NCI-H526 (cell line): ENCODE data around the gene POU6F2.
A peak's percentile ranks its signal among the peaks of the same experiment; 100 is the strongest.
"Not testable (repeated sequence)": the region's sequence is repeated elsewhere in the genome, so short reads cannot be mapped to it uniquely, and the experiment has no call there.

Experiments used
- DNase-seq, 2 experiments: peaks; one replicate each; lab custom pipeline; 2025; lab: John Stamatoyannopoulos, UW

POU6F2 gene

DNA sequence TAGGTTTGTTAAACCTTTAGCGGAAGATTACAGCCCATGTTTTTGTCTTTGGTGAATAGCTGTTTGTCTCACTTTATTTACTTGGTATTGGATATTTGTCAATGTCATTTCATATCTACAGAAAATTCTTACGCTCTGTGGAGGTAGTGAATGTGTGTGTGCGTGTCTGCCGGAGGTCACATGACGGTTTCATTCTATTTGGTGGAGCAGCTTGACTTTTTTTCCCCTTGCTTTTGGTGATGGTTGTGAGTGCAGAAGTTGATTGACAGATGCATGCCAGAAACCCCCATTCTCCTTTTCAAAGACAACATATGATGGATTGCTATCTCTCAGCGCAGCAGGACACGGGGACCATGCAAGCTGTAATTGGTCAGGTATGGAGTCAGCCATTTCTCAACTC, at the start of gene POU6F2:
POU6F2 (plus strand) TSS at position 225 of the 400 bp plus-strand sequence; CDS start at position 270, 45 bp downstream.
- no peak for DNase-seq

GRCh38 chr7:38928506-38928905, 49.2 kb upstream of the POU6F2 start:
- DNase-seq: no peak

DNA sequence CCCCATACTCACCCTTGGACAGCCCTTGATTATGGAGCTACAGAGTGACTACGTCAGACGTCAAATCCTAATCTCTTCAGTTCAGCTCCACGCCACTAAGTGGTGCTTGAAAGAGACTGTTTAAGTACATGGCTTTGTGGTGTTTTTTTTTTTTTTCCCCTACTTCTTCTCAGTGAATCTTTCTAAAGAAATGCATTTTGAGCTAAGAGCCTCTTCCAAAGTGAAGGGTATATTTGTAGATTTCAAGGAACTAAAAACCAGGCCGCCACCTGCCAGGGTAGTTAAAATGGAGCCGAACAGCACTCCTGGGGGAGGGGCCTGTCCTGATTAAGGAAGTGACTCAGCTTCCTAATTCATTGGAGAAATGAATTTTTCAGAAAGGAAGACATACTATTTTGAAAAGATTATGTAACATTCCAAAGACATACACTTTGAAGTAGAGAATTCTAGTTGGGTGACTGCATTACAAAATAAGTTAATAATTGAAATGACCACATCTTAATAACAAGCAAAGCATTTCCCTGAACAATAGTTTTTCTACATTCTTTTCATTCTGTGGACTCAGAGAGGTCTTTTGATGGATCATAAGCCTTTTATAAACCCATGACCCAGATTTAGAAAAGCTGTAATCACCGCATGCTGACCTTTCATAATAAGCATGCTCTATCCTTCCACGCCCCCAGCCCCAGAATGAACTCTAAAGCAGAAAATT, 48.1 kb upstream of the POU6F2 start:
- DNase-seq: no peak

DNA sequence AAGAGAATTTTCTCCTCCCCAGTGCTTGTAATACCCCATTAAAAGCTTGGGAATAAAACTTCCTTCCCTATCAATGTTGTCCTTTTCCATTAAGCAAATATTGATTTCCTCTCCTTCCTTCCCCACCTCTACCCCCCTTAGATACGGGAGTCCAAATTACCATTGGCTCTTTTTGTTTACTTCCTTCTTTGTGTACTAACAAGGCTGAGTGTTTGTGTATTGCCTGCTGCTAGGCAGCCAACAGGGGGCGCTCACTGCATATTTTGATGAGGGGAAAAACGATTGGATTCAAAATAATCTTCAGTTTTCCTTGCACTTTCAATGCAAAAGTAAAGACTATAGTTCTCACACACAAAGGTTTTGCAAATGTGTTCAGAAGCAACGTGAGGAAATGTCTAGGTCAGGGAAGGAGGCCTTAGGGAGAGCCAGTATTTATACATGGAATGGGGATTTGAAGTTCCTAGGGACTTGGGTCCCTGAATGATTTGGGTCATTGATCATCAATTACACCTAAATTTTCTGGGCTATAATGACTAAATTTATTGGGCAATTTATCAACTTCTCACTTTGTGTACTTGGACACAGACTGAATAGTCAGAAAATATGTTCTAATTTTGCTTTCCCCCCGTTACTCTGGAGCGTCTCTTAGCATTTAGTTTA, 45.1 kb upstream of the POU6F2 start:
- DNase-seq: peak; percentile 31 to 73

GRCh38 chr7:38934051-38934450, 43.7 kb upstream of the POU6F2 start:
- DNase-seq: no peak

GRCh38 chr7:38934536-38934935, 43.2 kb upstream of the POU6F2 start:
- no peak for DNase-seq

DNA sequence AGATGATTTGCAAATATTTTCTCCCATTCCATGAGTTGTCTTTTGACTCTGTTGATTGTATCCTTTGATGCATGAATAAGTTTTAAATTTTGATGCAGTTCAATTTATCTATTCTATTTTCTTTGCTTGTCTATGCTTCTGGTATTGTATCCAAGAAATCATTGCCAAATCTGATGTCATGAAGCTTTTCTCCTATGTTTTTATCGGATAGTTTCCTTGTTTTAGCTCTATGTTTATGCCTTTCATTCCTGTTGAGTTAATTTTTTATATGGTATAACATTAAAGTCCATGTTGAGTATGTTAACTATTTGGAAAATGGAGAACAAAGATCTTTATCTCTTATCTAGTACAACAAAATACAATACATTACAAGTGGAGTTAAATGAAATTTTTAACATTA, 41.1 kb upstream of the POU6F2 start:
- DNase-seq: no peak

DNA sequence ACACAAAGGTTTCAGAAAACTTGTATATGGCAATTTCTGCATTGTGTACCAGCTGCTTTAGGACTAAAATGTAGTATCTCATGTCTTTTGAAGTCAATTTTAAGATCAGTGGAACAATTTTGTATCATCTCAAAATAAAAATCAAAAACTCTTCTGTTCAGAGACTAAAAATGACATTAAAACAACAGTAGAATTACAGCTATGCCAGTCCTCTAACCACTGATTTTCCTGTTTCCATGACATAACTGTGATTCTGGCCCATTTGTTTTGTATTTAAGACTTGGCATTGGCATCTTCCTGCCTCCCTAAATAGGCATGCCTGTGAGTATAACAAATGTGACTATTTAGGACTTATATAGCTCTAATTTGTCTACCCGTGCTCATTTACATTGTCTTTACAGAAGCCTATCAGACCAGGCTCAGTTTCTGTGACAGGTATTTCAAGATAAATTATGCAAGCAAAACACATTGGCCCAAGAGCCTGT, 39.7 kb upstream of the POU6F2 start:
- peak in 1 of 2 experiments; percentile 17 for DNase-seq

DNA sequence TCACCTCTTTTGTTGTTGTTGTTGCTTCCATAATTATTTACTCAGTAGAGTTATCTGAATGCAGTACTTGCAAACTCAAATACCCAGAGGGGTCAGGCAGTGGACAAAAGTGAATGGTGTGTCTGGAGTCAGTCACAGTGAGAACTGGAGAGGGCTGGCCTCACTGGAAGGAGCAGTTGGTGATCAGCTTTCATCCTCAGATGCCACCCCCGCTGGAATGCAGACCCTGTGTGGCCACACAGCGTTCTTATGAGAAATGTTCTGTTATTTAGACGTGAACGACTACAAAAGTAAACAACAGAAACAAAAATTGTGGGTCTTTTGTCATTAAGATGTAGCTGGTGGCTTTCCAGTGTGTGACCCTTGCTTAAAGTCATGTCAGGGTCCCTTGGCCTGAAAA, 39.1 kb upstream of the POU6F2 start:
- no peak for DNase-seq

DNA sequence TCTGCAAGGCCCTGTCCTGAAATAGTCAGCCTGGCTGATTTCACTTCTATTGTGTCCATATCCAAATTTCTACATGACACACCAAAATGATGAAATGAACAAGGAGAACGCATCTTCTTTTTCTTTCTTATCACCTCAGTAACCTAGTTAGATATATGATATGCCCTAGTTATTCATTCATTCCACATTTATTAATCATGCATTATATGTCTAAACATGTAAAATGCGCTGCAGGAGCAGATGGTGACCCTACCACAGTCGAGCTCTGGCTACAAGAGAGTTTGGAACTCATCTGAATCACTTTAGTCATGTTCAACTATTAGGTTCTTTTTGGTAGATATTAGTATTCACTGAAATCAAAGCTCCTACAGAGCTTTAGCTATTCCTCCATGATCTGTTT, 36.9 kb upstream of the POU6F2 start:
- DNase-seq: no peak

- DNase-seq: no peak
Observed at GRCh38 chr7:38942431-38943051, 35.2 kb upstream of the POU6F2 start.

DNA sequence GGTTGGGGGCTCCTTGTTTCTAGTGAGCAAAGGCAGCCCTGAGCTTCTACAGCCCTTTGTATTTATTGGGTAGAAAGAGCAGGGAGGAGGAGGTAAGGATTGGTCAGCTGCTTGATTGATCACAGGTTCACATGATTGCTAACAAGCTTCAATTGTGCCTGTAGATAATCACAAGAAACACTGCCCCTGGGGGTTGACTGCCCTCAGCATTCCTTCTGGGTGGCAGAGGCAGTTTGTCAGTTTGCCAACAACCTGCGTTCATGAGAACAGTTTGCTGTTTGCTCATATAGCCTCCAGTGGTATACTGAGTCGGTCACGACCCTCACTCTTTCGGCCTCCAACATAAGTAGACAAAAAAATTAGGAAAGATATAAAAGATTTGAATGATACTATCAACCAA, 30.2 kb upstream of the POU6F2 start:
- DNase-seq: not testable (repeated sequence)

DNA sequence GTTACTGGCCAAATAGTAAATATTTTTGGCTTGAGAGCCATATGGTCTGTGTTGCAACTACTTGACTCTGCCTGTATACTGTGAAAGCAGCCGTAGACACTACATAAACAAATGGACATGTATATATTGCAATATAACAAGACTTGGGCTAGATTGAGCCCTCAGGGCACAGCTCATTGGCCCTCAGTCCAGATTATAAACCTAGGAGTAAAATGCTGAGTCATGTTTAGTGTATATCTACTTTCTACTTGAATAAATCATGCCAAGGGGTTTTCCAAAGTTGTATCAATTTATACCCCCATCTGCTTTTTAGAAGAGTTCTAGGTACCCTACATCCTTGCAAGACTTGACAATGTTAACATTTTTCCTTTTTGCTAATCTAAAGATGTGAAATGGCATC, 27.4 kb upstream of the POU6F2 start:
- DNase-seq: no peak

DNA sequence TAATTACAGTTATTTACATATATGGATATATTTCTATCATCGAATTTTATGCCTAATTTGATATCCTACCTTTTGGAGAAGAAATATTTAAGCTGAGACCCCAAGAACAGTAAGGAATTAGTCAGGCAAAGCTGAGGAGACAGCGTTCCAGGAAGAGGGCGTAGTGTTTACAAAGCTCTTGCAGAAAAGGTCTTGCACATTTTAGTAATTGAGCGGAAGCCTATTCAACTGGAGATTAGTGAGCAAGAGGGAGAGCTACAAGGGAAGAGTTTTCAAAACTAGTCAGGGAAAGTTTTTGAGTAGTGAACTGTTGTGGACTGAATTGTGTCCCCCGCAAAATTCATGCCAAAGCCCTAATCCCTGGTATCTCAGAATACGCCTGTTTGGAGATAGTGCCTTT, 26.5 kb upstream of the POU6F2 start:
- no peak for DNase-seq

GRCh38 chr7:38953227-38953626, 24.5 kb upstream of the POU6F2 start:
- no peak for DNase-seq

DNA sequence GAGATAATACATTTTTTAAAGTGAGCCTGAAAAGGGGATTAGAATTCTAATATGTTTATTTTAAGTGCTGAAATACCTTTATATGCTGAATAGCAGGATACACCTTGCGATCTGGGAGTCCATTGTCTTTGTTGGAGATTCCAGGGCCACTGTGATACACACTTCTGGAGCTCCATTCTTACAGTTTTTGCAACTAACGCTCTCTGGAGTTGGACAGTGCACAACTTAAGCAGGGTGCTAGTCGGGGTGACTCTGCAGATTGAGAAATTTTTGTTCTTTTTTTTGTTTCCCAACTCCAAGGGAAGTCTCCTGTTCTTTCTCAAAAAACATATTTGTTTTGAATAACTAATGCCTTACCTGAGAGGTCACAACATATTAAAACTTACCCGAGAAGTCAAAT, 23.7 kb upstream of the POU6F2 start:
- DNase-seq: no peak

- no peak for DNase-seq
Observed at GRCh38 chr7:38955892-38956291, 21.8 kb upstream of the POU6F2 start.

DNA sequence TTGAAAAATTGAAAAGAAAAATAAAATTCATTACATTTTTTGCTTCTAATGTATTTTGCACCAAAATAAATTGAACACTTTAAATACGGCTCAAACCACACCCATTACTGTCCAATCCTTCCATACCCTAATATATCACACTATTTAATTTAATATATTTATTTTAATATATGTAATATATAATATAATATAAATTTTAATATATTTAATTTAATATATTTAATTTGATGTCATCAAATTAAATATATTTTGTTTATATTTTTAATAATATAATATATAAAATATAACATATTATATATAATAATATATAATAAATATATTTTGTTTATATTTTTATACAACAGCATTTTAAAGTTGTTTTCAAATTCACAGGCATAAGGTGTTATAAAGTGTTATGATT, 15.7 kb upstream of the POU6F2 start:
- no peak for DNase-seq

GRCh38 chr7:38964921-38965320, 12.8 kb upstream of the POU6F2 start:
- DNase-seq: no peak

- DNase-seq: no peak
Observed at GRCh38 chr7:38973760-38974159, 3.9 kb upstream of the POU6F2 start.

DNA sequence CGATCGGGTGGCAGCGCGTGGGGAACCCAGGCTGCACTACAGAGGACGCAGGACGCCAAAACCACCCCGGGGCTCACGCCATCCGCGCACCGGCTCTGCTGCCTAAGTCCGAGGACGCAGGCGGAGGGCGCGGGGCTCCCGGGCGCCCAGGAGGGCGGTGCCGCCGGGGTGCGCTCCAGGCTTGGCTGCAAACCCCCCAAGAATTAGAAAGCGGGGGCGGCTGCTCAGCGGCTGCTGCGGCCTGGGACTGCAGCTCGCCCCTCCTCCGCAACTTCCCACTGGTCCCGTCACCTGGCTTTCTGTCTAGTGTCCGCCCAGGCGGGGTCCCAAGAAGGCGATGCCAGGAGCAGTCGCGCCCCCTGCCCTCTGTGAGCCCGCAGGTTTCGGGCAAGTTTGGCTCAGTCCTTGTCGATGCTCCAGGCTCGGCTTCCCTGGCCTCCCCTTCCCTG, 1.7 kb upstream of the POU6F2 start:
- peak in 1 of 2 experiments; percentile 44 for DNase-seq

- no peak for DNase-seq
Observed at GRCh38 chr7:38978491-38978890, 782 bp downstream of the POU6F2 start.

GRCh38 chr7:38992203-38992602, 14.5 kb downstream of the POU6F2 start:
- DNase-seq: no peak
